Spleen (tissue), 7 donors: ENCODE data around the gene ICOS.

Experiments
- POLR2A ChIP-seq, 3 donors: fragments of 450-650 bp; IDR thresholded peaks; one replicate each; pipeline ENCODE4 v1.5.1; 2017; ENCODE audit warnings: antibody characterized with exemption in 3 of 3, mild to moderate bottlenecking in 1 of 3
- POLR2AphosphoS5 ChIP-seq, 3 donors: sonication (generic); formaldehyde crosslinking; IDR thresholded peaks; one replicate each; pipeline ENCODE4 v1.5.1; 2017; ENCODE audit warnings: antibody characterized with exemption in 3 of 3
- TF ChIP-seq, protein P1 (sequence below), 11 experiments: fragments of 200-600 bp in 7 of 11; fragments of 450-650 bp in 4 of 11; sonication (generic) in 4 of 11; IDR thresholded peaks in 8 of 11; conservative IDR thresholded peaks in 3 of 11; 1 replicate in 7 of 11; 2 replicates in 4 of 11; pipeline versions ENCODE4 v1.4.0 to v1.8.0; 2016 to 2021; ENCODE audit warnings: antibody characterized with exemption in 11 of 11, inconsistent platforms in 4 of 11, mild to moderate bottlenecking in 1 of 11
- donor health status: DM: no; HTN: no; CAD: no; lungs with moderate emphysema.
- donor health status: DM: no; HTN: no; CAD: no.
- donor health status: DM: no; HTN: no; CAD: no.

DNA sequence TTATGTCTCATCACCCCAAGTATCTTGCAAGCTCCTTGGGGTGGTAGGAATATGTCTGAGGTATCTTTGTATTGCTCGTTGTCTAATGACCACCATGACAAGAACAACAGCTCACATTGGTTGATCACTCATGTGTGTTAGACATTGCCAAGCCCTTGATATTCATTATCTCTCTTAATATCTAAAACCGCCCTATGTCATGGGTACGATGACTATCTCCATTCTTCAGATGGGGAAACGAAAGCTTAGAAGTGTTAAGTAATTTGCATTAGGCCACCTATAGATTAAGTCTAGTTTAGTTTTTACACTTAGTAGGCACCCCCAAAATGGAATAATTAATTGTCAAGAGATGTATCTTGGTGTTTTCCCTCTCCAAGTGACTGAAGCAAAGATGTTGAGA, 57.0 kb downstream of the ICOS start:
- TF ChIP-seq, protein P1, sequence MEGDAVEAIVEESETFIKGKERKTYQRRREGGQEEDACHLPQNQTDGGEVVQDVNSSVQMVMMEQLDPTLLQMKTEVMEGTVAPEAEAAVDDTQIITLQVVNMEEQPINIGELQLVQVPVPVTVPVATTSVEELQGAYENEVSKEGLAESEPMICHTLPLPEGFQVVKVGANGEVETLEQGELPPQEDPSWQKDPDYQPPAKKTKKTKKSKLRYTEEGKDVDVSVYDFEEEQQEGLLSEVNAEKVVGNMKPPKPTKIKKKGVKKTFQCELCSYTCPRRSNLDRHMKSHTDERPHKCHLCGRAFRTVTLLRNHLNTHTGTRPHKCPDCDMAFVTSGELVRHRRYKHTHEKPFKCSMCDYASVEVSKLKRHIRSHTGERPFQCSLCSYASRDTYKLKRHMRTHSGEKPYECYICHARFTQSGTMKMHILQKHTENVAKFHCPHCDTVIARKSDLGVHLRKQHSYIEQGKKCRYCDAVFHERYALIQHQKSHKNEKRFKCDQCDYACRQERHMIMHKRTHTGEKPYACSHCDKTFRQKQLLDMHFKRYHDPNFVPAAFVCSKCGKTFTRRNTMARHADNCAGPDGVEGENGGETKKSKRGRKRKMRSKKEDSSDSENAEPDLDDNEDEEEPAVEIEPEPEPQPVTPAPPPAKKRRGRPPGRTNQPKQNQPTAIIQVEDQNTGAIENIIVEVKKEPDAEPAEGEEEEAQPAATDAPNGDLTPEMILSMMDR (IDR thresholded peaks at IDR 0.05 in 8 of 11, conservative IDR thresholded peaks at IDR 0.05 in 3 of 11), result no peak
- no peak for TF ChIP-seq POLR2A (IDR thresholded peaks at IDR 0.05)
- TF ChIP-seq POLR2AphosphoS5 (IDR thresholded peaks at IDR 0.05), result no peak
